Mesenteric fat pad (tissue), 1 donor: ENCODE results near the gene COL18A1. TPM values are rescaled to one million over a fixed set of nuclear protein-coding genes. Genes with fewer than 3 reads are reported as not detected.

Source experiments
- DNase-seq: peaks from one replicate; pipeline ENCODE4 v3.0.0-alpha.2; 2020; ENCODE audit warnings: low spot score
- total RNA-seq: library from RNA; stranded (reverse); fragmentation: NEBNext Ultra II Directional; extraction: Animal tissue kit (Norgen Biotek cat#: 25700); gene quantifications from one replicate; pipeline ENCODE4 v1.2.1, GENCODE V29; 2021
- donor health status: DM: yes; HTN: yes; CAD: no.

Gene COL18A1
- total RNA-seq, 1 donor from 2014 or later = 79.8 TPM

DNA sequence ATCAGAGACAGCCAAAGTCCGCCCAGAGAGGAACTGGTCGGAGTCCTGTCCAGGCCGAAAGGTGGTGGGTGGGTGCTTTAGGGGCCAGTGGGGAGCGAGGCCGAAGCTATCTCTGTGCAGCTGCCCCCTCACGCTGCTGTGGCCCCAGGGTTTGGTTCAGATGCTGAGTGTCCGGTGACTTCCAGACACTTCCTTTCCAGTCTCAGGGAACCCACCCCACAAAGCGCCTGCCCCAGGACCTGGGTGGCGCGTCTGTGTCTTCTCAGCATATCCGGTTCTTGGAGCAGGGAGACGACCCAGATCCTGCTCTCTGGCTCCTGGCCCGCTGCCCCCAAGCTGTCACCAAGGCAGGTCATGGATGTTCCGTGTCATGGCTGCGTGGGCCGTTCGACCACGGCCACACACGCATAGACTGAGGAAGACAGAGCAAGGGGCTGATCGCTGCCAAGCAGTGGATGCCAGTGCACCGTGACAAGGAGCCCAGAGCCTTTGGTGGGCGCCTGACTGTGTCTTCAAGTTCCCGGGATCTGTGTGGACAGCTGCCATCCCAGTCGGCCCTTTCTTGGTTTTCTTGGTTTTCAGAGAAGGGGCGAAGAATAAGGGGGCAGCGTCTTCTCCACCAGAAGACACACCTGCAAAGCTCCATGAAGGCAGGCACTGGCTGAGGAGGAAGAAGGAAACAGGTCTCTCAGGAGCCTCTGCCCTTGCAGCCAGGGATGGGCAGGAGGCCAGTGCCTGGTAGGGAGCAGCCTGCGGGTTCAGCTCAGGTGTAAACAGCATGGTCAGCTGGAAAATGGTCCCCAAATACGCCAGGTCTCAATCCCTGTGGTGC lies 22.9 kb upstream of the COL18A1 start:
- DNase-seq = peak; percentile 73

DNA sequence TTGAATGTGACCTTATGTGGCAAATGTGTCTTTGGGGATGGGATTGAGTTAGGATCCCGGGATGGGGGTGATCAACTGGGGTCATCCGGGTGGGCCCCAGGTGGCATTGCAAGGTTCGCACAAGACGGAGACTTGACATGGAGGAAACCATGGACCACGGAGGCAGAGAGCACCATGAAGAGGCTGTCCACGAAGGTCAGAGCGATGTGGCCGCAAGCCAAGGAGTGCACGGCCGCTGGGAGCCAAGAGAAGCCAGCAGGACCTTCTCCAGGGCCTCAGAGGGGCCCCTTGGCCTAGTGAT lies 22.3 kb upstream of the COL18A1 start:
- peak; percentile 65 for DNase-seq

DNA sequence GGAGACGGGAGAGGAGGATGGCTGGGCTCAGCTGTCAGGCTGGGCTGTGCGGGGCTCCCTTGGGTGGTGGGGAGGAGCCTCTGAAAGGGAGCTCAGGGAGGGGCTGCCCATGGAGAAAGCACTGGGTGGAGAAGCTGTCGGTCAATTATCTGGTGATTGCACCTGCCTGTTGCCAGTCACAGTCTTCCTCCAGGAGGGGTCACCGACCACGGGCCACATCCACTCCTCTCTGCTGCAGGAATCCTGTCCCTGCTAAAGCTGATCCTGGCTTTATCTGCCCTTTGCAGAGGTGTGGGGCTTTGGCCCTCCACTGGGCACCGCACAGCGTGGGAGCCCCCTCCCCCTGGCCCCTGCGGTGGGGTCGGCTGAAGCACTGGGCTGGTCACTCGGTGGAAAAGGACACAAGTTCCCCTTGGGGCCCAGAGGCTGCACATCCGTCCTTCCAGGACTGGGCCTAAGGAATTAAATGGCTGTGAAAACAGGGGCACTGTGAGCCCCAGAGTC lies 21.8 kb upstream of the COL18A1 start:
- no peak for DNase-seq

DNA sequence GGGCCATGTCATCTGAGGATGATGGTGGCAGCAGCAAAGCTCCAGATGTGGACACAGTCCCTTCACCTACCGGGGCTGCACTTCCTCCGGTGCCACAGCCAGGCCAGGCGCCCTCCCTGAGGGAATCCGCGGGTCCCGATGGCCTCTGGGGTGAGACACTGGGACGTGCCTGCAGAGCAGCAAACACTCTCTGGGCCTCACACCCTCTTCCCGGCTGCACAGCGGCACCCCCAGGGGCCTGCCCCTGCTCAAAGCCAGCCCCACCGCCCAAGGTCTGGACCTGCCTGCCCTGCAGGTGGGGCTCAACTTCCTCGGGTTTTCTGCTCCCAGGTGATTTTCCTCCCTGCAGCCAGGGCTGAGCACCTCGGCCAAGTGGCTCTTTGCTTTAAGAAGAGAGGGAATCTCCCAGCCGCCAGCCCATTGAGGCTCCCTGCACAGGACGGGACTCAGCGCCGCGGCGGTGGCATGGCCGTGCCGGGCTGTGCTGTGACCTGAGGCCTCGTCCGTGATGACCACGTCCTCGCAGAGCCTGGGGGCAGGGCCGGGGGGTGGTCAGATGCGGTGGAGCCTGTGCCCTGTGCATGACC lies 21.3 kb upstream of the COL18A1 start:
- peak; percentile 85 for DNase-seq

DNA sequence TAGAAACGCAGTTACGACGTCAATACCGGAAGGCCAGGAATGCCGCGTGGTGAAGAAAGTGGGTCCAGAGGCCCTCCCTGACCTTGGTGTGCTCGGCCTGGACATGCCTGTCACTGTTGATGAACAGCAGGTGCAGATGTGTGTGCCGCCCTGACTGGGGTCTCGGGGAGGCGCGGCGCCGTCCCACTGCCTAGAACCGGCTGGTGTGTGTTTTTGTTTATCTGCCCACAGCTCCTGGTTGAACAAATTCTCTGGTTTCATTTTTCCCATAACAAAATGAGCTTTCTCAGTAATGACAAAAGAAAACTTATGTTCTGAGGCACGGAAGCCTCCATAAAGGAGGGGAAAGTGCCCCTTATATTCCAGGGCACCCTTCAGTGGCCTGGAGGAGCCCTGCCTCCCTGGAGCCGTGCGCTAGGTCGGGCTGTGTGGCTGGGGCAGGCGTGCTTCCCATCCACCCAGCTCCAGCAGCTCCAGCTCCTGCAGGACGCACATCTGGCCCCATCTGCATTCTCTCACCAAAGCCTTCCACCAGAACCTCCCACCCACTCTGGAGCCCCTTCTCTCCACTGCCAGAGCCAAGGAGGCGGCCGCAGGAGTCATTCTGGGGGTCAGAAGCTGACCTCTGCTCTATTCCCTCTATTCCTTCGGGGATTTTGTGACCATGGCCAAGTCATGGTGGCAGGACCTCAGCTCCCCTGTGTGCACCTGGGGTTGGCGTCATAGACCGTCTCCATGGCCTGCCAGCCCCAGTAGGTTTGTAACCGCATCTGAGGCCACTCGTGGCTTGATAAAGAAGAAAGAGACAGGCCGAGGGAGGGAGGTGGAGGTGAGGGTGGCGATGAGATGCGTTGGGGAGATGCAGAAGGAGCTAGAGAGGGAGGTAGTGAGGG lies 20.1 kb upstream of the COL18A1 start:
- peak; percentile 72 for DNase-seq

DNA sequence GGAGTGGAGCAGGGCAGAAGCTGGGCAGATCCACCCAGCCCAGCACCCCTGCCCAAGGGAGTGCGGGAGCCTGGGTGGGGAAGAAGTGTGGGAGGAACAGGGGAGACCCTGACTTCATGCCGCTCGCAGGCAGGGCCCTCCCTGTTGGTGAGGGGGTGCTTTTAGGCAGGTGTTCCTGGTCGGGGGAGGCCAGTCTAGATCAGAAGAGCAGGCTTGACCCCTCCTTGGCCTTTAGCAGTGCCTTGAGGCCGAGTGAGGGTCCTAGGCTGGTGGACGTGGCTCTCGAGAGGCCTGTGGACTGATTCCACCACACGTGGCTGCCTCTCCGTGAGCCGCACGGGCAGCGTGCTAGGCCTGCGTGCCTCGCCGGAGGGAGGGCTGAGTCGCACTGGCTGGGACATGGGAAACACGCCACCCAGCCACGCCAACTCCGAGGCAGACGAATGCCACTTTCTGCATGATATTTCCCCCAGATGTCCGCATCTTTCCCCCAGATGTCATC lies 19.4 kb upstream of the COL18A1 start:
- peak; percentile 76 for DNase-seq

DNA sequence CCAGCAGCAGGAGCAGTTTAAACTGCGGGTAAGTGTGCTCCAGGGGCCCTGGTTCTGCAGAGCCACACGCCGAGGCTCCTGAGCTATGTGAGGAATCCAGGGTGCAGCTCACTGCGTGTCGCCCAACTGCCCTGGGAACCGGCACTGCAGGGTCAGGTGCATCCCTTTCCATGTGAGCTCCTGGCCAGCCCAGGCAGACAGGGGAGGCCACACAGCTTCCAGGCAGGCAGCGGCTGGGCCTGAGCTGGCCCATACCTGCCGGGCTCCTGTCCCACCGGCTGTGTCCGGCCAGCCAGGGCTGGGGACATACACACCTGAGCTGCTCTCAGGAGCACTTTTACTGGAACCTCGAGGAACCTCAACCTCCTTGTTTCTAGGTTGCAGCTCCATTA lies 18.6 kb upstream of the COL18A1 start:
- DNase-seq = peak; percentile 77

DNA sequence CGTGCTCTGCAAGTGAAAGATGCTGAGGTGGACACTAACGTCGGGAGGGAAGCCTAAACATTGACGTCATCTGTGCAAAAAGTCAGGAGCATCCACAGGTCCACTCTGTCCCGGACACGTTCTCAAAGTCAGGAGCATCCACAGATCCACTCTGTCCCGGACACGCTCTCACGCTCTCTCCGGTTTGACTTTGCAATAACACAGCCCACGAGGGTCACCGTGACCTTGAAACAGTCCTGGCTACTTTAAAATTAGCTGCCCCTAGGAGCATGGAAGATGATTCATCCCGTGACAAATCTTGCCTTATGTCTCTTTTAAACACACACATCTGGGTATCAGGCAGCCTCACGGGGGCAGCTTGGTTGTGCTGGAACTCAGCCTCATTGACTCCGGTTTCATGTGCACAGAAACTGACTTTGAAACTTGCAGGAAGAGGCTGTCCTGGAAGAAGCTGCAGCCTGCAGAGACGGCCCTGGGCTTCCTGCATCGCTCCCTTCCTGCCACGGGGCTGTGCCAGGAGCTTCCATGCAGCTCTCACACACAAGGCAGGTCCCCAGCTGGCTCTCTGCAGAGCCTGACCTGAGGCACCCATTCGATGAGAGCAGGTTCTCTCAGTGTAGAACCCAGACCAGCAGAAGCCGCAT lies 18.1 kb upstream of the COL18A1 start:
- DNase-seq = peak; percentile 87

DNA sequence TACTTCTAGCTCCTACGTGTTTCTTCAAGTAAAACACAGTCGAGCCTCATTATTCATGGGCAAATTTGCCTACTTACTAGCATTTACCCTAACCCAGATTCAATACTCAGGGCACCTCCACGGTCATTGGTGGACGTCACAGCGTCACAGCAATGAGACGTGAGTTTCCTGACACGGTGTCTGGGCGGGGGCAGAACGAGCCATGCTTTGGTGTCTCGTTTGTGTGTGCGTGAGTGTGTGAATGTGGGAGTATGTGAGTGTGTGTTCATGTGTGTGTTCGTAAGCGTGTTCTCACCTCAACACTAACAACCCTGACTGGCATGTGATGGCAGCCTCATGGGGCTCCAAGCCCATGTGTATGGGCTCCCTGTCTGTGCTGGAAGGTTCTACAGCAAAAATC lies 17.5 kb upstream of the COL18A1 start:
- DNase-seq = peak; percentile 81

DNA sequence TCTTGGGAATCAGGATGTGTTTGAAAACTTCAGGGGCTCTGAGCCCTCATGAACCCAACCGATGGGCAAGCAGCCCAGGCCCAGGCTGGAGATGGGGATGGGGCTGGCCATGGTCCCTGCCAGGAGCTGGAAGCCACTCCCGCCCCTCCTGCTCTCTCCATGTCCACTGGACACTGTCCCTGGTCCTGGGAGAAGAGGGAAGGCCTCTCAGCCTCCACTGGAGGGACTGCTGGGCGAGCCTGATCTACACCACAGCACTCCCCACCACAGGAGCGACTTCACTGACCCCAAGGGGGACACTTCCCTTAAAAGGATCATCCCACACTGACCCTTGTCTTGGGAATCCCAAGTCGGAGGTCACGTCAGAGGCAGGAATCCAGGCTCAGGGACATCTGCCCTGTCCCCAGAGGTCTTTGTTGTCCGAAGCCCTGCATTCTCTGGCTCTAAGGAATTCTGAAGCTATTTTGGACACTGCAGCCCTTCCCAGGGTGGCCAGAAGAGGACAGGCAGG lies 16.9 kb upstream of the COL18A1 start:
- peak; percentile 85 for DNase-seq

DNA sequence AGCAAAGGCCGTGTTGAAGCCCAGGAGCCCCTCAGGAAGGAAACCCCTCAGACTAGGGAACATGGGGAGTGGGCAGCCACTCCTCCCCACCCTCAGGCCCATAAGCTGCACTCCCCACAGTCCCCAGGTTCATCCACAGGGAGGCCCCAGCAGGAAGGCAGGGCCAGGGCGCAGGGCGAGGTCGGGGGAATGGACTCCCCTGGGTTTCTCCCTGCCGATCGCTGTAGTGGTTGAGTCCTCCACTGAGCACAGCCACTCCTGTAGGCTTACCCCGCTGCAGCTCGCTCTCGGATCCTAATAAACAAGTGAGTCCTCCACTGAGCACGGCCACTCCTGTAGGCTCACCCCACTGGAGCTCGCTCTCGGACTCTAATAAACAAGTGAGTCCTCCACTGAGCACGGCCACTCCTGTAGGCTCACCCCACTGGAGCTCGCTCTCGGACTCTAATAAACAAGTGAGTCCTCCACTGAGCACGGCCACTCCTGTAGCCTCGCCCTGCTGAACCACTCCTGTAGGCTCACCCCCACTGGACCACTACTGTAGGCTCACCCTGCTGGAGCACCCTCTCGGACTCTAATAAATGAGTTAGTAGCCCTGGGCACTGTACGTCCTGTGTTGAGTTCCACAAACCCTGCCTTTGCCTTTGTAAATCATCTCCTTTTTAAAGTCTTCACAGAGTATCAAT lies 16.2 kb upstream of the COL18A1 start:
- peak; percentile 49 for DNase-seq

DNA sequence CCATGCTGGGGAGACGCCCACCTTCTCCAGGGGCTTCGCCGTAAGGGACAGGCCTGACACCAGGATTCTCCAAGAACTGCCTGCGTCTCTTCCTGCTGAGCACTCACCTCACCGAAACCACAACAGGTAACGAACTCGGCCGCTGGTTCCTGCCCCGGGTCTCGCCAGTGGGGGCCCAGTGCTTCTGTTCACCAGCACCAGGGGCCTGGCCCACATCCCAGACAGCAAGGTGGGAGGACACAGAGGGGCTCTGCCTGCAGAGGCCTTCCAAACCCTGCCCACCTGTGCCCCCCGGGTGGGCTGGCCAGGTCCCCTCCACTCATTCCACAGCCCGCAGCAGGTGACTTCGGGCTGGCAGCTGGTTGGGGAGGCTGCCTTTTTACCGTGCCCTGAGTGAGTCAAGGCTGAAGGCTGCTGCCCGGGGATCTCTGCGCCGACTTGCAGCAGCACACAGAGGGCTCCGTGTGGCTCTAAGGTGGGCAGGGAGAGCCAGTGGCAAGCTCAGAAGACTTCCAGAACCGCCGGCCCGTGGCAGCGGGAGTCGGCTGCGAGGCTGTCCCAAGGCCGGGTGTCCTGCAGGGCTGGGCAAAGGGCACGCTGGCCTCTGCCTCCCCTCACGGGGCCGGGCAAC lies 14.7 kb upstream of the COL18A1 start:
- peak; percentile 88 for DNase-seq

DNA sequence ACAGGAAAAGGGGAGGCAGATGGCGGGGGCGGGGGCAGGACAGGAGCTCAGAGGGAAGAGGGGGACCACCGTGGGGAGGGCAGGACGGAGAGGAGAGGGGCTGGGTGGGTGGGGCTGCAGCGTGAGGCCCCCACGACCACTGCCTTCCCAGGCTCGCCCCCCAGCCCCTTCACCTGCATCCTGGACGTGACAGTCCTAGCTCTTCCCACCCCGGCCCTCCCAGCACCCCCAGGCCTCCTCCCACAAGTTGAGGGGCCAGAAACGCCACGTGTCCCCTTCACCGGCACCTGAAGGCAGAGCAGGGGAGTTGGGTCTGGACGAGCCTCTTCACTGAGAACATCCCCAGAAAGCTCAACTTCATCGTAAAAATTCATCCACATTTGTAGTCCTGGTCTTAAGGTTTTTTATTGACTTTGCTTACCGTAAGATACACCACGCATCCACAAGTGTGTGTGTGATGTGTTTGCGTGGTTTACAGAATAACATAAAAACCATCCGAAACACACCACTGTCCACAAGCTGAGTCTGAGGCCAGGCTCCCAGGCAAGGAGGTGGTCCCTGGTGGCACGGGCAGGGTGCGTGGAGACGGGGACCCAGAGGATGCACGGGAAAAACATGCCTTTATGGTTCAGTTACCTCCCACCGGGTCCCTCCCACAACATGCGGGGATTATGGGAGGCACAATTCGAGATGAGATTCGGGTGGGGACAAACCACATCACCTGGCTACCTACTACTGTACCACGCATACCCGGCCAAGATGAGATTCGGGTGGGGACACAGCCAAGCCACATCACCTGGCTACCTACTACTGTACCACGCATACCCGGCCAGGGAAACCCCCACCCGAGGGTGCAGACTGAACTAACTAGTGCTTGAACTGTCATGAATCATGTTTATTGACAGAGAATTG lies 13.9 kb upstream of the COL18A1 start:
- peak; percentile 83 for DNase-seq

DNA sequence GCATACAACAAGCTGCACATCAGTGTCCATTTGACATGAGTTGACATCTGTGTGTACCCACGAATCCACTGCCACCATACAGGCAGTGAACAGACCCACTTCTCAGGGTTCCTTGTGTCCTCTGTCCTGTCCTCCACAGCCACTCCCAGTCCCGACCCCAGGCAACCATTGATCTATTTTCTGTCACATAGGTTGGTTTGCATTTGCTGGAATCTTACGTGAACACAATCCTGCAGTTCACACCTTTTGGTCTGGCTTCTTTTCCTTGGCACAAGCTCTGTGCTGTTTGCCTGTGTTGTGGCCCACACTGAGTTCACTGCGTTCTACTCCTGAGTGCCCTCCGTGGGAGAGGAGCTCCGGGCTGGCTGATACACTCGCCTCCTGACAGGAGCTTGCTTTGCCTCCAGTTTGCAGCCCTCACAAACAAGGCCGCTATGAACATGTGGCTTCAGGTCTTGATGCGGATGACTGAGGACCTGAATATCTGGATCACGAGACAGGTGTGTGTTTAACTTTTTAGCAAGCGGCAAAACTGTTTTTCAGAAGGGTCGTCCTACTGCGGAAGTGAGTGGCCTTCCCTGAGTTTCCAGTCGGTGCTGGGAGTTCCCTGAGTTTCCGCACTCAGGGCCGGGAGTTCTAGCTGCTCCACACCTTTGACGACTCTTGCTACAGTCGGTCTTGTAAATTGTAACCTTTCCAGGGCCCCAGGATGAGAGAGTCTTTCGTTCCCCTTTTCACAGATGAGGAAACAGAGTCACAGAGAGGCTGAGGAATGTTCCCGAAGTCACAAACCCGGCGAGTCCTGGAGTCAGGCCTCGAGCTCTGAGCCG lies 13.0 kb upstream of the COL18A1 start:
- peak; percentile 78 for DNase-seq

DNA sequence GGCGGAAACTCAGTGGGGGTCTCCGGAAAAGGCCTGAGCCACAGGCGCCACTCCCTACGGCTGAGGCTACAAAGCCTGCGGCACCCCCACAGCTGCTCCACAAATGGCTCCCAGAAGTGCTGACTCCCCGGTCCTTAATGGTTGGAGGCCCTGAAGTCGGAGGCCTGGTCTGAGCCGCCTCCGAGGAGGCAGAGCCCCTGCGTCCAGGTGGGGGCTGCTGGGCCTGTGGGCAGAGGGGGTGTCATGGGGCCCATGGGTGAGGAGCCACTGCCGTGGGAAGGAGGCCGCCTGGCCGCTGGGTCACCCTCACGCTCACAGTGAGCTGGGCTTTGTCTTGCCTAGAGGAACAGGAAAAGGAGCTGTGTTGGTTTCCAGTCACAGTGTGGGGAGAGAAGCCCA lies 12.4 kb upstream of the COL18A1 start:
- DNase-seq = no peak

DNA sequence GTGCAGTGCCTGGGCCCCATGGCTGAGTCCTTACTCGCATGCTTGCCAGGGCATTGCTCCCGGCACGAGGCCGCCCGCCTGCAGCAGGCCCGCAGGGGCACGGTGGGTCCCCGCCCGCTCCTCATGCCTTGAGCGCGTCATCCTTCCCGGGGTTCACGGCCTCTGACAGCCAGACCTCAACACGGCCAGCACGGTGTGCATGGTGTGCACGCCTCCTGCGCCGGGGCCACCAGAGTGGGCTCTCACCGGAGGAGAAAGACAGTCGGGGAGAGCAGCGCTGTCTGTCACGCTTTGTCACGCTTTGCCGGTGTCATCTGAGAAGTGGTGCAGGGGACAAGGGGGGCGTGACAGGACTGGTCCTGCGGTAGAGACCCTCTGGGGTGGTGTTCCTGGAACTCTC lies 11.9 kb upstream of the COL18A1 start:
- peak; percentile 88 for DNase-seq

DNA sequence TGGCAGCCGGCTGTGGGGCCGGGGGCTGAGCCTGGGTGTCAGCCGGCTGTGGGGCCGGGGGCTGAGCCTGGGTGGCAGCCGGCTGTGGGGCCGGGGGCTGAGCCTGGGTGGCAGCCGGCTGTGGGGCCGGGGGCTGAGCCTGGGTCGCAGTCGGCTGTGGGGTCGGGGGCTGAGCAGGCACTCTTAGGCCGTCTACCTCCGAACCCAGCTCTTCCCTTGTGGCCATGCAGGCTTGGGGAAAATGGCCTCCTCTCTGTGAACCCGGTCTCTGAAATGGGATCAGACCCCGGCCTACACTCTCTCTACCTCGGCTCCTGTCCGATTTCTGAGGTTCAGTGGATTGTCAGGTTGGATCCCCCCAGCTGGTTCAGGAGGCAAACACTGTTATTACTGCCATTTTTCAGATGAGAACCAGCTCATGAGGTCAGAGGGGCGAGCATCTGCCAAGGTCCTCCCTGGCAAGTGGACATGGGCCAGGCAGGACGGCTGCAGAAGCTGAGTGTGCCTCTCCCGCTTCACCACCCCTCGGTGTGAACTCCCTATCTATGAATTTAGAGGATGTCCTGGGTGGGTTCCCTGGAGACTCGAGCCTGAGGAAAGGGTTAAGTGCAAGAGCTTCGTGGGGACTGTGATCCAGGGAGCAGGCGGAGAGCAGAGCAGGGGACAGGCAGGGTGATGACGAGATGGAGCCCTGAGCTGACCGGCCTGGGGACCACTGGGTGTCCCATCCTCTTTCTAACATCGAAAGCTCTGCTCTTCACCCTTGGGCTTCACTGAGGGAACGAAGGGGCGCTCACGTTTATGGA lies 10.9 kb upstream of the COL18A1 start:
- peak; percentile 74 for DNase-seq
